GM18517 (cell line): Measurements from ENCODE around the gene TPRG1.

Source experiments
- ATAC-seq: cut with Tn5 transposase; IDR thresholded peaks from one replicate; pipeline ENCODE4 v1.9.1; 2021; ENCODE audit warnings: mild to moderate bottlenecking, moderate library complexity; ENCODE audit not compliant: unreplicated experiment

The TPRG1 gene

DNA sequence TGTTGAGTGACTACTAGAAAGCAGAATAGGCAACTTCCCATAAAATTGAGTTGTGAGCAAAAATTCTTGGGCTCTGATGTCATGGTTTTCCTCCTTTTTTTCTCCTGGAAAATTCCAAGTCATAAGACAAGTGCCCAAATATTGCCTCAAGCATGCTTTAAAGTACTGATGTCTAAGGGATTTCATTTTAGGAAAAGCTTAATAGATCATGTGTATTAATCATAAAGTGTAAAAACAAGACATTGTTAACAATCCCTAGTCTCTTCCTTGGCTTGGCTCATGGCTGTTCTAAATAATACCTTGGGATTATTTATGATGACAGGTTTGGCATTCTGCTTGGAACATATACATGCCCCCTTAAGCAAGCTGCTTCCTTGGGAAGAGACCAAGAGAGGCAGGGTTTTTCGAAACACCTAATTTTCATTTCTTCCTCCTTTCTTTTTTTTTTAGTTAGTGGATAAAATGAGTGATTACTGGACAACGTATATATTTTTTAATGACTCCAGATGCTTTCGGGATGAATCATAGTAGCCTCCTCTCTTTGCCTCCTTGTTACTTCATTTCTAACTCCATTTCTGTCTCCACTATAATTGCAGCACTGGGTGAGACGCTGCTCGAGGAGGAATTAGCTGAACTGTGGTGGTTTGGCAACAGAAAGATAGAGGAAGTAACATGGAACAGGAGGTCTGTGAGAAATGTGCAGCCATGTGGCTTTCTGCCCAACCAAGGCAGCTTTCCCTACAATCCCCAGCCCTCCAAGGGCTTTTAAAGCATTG is 104.9 kb downstream of the TPRG1 start:
- ATAC-seq, result no peak

- no peak for ATAC-seq
These were observed 105.9 kb downstream of the TPRG1 start for GRCh38 chr3:189277711-189278110.

DNA sequence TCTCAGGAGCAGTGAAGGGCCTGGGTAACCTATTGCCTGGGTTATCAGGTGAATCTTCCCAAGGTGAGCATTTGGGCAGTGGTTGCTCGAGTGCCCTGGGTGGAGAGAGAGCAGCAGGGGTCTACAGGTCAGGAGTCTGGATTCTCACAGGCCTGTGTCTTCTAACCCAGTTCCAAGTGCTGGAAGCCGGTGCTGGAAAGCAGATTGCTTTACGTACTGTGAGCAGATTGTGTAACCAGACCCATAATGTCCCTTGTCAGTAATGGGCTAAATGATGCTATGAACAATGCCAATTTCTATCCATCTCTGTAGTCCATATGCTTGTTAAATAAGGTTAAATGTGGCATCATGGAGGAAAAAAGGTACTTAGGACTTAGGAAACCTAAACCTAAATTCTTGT is 106.5 kb downstream of the TPRG1 start:
- no peak for ATAC-seq

- ATAC-seq, result no peak
These were observed 110.4 kb downstream of the TPRG1 start for GRCh38 chr3:189282189-189282588.

- no peak for ATAC-seq
These were observed 111.0 kb downstream of the TPRG1 start for GRCh38 chr3:189282741-189283140.

DNA sequence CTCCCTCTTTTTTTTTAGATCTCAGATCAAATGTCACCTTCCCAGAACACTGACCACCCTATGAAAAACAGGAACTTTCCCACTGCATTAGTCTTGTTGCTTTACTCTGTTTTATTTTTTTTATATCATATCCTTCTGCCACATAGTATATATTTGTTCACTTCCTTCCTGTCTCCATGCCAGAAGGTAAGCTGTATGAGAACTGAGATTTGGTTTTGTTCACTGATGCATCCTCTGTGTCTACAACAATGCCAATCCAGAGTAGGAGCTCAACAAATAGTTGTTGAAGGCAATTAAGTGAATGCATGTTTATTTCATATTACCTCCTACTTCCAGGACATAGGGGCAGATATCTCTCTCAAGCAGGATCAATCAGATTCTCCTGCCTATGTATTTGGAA is 114.4 kb downstream of the TPRG1 start:
- no peak for ATAC-seq

DNA sequence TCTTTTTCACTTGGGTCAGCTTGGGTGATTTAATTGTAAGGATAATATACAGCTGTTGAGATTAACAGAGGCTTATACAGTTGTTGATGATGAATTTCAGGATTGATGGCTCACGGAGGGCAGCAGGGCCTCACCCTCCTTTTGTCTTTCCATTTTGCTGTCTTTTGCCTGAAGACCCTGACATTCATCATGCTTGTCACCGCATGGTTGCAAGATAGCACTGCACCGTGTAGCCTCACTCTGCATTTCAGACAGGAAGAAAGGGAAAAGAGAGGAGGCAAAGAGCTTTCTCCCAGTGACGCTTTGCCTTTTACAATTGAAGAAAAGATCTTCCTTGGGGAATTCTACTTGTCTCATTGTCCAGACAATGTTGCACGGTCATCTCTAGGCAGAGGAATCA is 115.1 kb downstream of the TPRG1 start:
- no peak for ATAC-seq

DNA sequence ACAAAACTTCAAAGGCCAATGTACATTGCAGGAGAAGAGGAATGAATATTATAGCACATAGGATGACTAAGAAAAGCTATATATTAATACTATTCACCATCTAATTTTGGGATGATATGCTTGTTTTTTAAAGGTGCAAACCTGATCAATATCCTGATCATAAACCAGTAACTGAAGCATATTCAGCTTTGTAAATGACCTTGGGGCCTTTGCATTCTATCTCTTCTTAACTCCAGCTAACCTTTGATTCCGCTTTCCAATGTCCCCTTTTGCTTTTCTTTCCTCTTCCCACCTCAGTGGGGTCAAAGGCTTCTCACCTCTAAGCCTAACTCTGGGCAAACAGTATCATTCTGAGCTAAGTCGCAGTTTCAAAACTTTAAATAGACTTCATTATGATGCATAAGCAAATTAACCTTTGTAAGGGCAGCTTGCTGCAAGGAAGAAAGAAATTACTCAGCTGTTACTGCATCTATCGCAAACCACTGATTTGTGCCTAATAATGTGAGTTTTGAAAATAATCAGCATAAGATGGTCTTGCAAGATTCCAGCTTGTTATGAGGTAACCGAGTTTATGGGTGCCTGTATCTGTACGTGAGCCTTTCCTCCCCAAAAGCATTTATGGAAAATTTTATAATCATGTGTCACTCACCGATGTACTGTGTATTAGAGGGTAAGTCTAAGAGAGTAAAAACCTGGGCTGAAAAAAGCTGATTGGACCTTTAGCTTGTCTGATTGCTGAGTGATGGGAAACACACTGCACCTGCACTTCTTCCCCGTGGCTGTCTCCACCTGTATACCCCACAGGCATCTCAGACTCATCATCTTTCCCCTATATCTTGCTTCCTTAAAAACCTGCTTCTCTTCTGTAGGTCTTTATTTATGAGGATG is 116.8 kb downstream of the TPRG1 start:
- ATAC-seq, result peak; percentile 94

DNA sequence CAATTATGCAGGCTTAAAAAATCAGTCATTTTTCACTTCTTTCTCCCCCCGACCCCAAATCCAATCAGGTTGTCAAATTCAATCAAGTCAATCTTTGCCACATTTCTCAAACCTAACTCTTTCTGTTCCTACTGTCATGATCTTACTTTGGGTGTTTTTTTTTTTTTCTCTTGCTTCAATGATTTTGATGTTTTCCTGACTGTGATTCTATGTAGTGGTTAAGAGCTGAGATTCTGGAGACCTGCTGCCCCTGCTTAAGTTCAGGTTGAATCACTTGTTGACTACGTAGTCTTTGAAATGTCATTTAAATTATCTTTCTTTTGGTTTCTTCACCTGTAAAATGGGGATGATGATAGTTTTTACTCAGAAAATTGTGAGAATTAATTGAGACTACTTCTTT is 117.5 kb downstream of the TPRG1 start:
- ATAC-seq, result no peak

GRCh38 chr3:189292667-189293484 is 121.1 kb downstream of the TPRG1 start:
- no peak for ATAC-seq

- no peak for ATAC-seq
These were observed 122.9 kb downstream of the TPRG1 start for GRCh38 chr3:189294649-189295048.

GRCh38 chr3:189295089-189295488 is 123.3 kb downstream of the TPRG1 start:
- ATAC-seq, result no peak

GRCh38 chr3:189297932-189298331 is 126.2 kb downstream of the TPRG1 start:
- ATAC-seq, result no peak

- ATAC-seq, result no peak
These were observed 127.0 kb downstream of the TPRG1 start for GRCh38 chr3:189298469-189299375.

DNA sequence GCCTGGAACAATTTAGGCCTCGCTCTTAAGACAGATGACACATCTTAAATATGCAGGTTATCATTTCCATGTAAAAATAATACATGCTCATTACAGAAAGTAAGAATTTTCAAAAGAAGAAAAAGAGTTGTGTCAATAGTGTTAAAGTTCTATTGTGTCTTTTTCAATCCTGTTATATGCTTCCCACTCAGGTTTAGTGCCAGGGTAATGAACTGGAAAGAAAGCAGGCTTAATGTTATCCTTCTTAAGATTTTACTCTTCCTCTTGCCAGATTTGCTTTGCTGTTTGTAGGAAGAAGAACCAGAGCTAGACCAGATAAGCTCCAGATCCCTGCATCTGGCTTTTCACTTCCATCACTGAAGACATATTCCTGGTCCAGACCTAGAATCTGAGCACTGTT is 128.6 kb downstream of the TPRG1 start:
- no peak for ATAC-seq

DNA sequence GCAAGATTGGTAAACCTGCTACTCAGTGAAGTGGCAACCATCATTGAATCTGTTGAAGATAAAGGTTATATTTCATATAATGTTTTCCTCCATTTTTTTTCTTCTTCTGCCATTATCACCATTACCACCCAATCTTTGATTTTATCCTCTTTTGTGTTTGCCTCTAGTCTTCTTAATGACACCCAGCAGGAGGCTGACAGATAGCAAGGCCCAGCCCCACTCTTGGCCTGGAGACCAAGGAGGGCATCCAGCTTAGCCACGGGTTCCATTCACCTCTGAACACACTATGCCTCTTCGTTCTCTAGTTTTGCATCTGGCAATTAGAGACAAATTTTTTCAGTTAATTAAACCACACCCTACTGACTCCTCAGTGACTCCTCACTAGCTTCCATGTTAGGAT is 129.7 kb downstream of the TPRG1 start:
- ATAC-seq, result no peak

- no peak for ATAC-seq
These were observed 131.8 kb downstream of the TPRG1 start for GRCh38 chr3:189303584-189303983.

DNA sequence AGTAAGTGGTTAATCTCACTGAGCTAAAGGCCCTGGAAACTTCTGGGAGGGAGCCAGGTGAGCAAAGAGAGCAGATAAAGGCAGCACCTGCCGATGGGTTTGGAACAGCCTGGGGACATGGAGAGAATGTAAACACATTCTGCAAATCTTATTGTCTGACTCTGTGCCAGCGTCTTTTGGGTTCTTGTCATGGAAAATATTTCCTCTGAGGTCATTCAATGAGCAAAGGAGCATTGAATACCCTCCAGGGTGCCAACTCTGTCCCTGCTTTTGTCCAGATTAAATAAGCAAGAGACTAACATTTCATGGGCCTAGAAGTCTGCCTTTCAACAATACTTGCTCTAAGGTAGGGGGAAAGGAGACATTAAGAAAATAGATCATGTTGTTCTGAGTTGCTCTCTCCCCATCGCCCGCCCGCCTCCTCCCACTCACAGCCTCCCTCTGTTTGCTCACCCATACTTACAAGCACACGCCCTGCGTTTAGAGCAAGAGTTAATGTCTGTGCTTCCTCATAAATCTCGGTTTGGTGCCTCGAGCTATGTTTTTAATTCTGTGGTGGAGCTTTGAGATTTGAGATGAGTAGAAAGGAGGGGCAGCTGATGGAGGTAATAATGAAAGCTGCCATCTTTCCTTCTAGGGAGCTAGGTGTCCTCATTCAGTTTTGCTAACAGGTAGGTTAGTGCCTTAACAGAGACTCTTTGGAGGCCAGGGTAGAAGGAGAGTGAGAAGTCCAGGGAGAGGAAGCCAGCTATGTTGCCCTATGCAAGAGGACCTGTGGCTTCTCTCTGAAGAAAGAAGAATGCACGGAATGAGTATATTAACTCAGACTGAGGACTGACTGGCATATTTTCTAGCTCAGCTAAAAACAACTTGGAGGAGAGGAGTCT is 132.9 kb downstream of the TPRG1 start:
- ATAC-seq, result no peak

GRCh38 chr3:189305412-189305811 is 133.6 kb downstream of the TPRG1 start:
- ATAC-seq, result peak; percentile 69
